ENCODE results near the gene KCTD2. TPM values are rescaled to one million over a fixed set of nuclear protein-coding genes. Genes with fewer than 3 reads are reported as not detected.
A peak's percentile ranks its signal among the peaks of the same experiment; 100 is the strongest.

Gene KCTD2
- total and polyA plus RNA-seq, 10 donors: 11.0 to 28.4 (median 25.2) TPM

GRCh38 chr17:75084039-75084660, 37.1 kb downstream of the KCTD2 start:
- no peak for TF ChIP-seq CTCF (IDR thresholded peaks at IDR 0.05 in 8 of 11, conservative IDR thresholded peaks at IDR 0.05 in 3 of 11)
- no peak for TF ChIP-seq POLR2A (IDR thresholded peaks at IDR 0.05)
- peak in 1 of 3 donors; percentile 48 for TF ChIP-seq POLR2AphosphoS5 (IDR thresholded peaks at IDR 0.05)
- 52 to 72% (median 59%) methylated on average over 13 to 14 of the region's 14 CpGs for WGBS, 5 donors
- no peaks in the 10 kb centered on the region for H3K36me3 ChIP-seq
- intact Hi-C loops (cut with DNase I; ENCODE audit: low total_unique reads): no loop called here
- no peak for DNase-seq
- H3K4me3 ChIP-seq: no peak overlapping the region
- H3K27me3 ChIP-seq (replicated peaks in 1 of 7): no peaks in the 10 kb centered on the region
- H3K27ac ChIP-seq: peak overlapping the region in 1 of 8 donors; percentile 18
- no peaks in the 10 kb centered on the region for H3K9me3 ChIP-seq
- H3K4me1 ChIP-seq: peaks cover 26 to 73% (median 45%) of the 10 kb centered on the region in 6 donors

GRCh38 chr17:75086496-75087181, 39.6 kb downstream of the KCTD2 start:
- WGBS, 5 donors: 74 to 87% (median 80%) methylated on average over 15 of the region's 15 CpGs
- DNase-seq: no peak
- Histone ChIP-seq H3K36me3 (no peaks in the 10 kb centered on the region), H3K4me1 (peaks cover 33 to 77% (median 56%) of the 10 kb centered on the region in 6 donors), H3K9me3 (no peaks in the 10 kb centered on the region), H3K4me3 (peak overlapping the region in 1 of 8 donors; percentile 81), H3K27me3 (replicated peaks in 1 of 7) (no peaks in the 10 kb centered on the region), H3K27ac (peak overlapping the region in 7 of 8 donors; percentile 70 to 97 (median 89))
- intact Hi-C loops (cut with DNase I; ENCODE audit: low total_unique reads): no loop called here
- TF ChIP-seq CTCF (IDR thresholded peaks at IDR 0.05 in 8 of 11, conservative IDR thresholded peaks at IDR 0.05 in 3 of 11) (no peak), POLR2AphosphoS5 (IDR thresholded peaks at IDR 0.05) (no peak), POLR2A (IDR thresholded peaks at IDR 0.05) (no peak)

GRCh38 chr17:75087182-75087557, 40.1 kb downstream of the KCTD2 start:
- TF ChIP-seq CTCF (IDR thresholded peaks at IDR 0.05 in 8 of 11, conservative IDR thresholded peaks at IDR 0.05 in 3 of 11) (no peak), POLR2A (IDR thresholded peaks at IDR 0.05) (no peak), POLR2AphosphoS5 (IDR thresholded peaks at IDR 0.05) (no peak)
- H3K27me3 ChIP-seq (replicated peaks in 1 of 7): no peaks in the 10 kb centered on the region
- H3K27ac ChIP-seq: peak overlapping the region; percentile 70 to 97 (median 89)
- WGBS, 5 donors: 63 to 84% (median 71%) methylated on average over 10 to 12 of the region's 12 CpGs
- peak overlapping the region; percentile 35 to 81 (median 54) for H3K4me3 ChIP-seq
- no peak for DNase-seq
- peaks cover 36 to 82% (median 60%) of the 10 kb centered on the region in 6 donors for H3K4me1 ChIP-seq
- intact Hi-C loops (cut with DNase I; ENCODE audit: low total_unique reads): no loop called here
- no peaks in the 10 kb centered on the region for H3K9me3 ChIP-seq
- H3K36me3 ChIP-seq: no peaks in the 10 kb centered on the region

Data from spleen (tissue), 11 donors.